ENCODE measurements around the gene SLC6A12. TPM values are rescaled to one million over a fixed set of nuclear protein-coding genes. Genes with fewer than 3 reads are reported as not detected.

Gene SLC6A12
- total RNA-seq, 1 donor from 2014 or later, result not detected

GRCh38 chr12:178829-179109 is 35.2 kb downstream of the SLC6A12 start:
- peak overlapping the region; percentile 48 for H3K27ac ChIP-seq (ENCODE audit: low read depth, low read length)
- peak overlapping the region in 1 of 3 donors; percentile 35 for H3K4me3 ChIP-seq (ENCODE audit: low read length in 3 of 3)
- peaks cover 24 to 73% (median 69%) of the 10 kb centered on the region in 3 donors for H3K4me1 ChIP-seq (ENCODE audit: control insufficient read depth in 3 of 3, insufficient read depth in 3 of 3, low read length in 3 of 3)

GRCh38 chr12:177980-178828 is 35.8 kb downstream of the SLC6A12 start:
- Histone ChIP-seq H3K4me1 (ENCODE audit: control insufficient read depth in 3 of 3, insufficient read depth in 3 of 3, low read length in 3 of 3) (peaks cover 28 to 76% (median 70%) of the 10 kb centered on the region in 3 donors), H3K4me3 (ENCODE audit: low read length in 3 of 3) (peak overlapping the region in 1 of 3 donors; percentile 35), H3K27ac (ENCODE audit: low read depth, low read length) (peak overlapping the region; percentile 48), H3K9me3 (ENCODE audit: control insufficient read depth in 3 of 3, low read length in 3 of 3) (no peaks in the 10 kb centered on the region), H3K9ac (ENCODE audit: low read depth in 1 of 3, low read length in 3 of 3) (peak overlapping the region in 1 of 3 donors; percentile 33), H3K27me3 (ENCODE audit: control insufficient read depth in 3 of 3, insufficient read depth in 3 of 3, low read length in 3 of 3) (peaks cover 7 to 15% (median 7%) of the 10 kb centered on the region in 3 donors), H3K36me3 (ENCODE audit: control insufficient read depth in 3 of 3, insufficient read depth in 3 of 3, low read length in 3 of 3) (no peaks in the 10 kb centered on the region)

More at GRCh38 chr12:178829-179109, 35.2 kb downstream of the SLC6A12 start:
- H3K9me3 ChIP-seq (ENCODE audit: control insufficient read depth in 3 of 3, low read length in 3 of 3), result no peaks in the 10 kb centered on the region
- peak overlapping the region in 1 of 3 donors; percentile 16 for H3K9ac ChIP-seq (ENCODE audit: low read depth in 1 of 3, low read length in 3 of 3)
- H3K36me3 ChIP-seq (ENCODE audit: control insufficient read depth in 3 of 3, insufficient read depth in 3 of 3, low read length in 3 of 3), result no peaks in the 10 kb centered on the region
- H3K27me3 ChIP-seq (ENCODE audit: control insufficient read depth in 3 of 3, insufficient read depth in 3 of 3, low read length in 3 of 3), result peaks cover 4 to 12% (median 4%) of the 10 kb centered on the region in 3 donors

GRCh38 chr12:177336-177979 is 36.5 kb downstream of the SLC6A12 start:
- Histone ChIP-seq H3K9me3 (ENCODE audit: control insufficient read depth in 3 of 3, low read length in 3 of 3) (no peaks in the 10 kb centered on the region), H3K4me1 (ENCODE audit: control insufficient read depth in 3 of 3, insufficient read depth in 3 of 3, low read length in 3 of 3) (peaks cover 31 to 81% (median 76%) of the 10 kb centered on the region in 3 donors), H3K4me3 (ENCODE audit: low read length in 3 of 3) (peak overlapping the region in 1 of 3 donors; percentile 35), H3K27ac (ENCODE audit: low read depth, low read length) (peak overlapping the region; percentile 47), H3K36me3 (ENCODE audit: control insufficient read depth in 3 of 3, insufficient read depth in 3 of 3, low read length in 3 of 3) (no peaks in the 10 kb centered on the region), H3K9ac (ENCODE audit: low read depth in 1 of 3, low read length in 3 of 3) (peak overlapping the region in 1 of 3 donors; percentile 33), H3K27me3 (ENCODE audit: control insufficient read depth in 3 of 3, insufficient read depth in 3 of 3, low read length in 3 of 3) (peaks cover 11 to 15% (median 11%) of the 10 kb centered on the region in 3 donors)

GRCh38 chr12:176321-177181 is 37.4 kb downstream of the SLC6A12 start:
- Histone ChIP-seq H3K4me1 (ENCODE audit: control insufficient read depth in 3 of 3, insufficient read depth in 3 of 3, low read length in 3 of 3) (peaks cover 31 to 75% (median 75%) of the 10 kb centered on the region in 3 donors), H3K9me3 (ENCODE audit: control insufficient read depth in 3 of 3, low read length in 3 of 3) (no peaks in the 10 kb centered on the region), H3K36me3 (ENCODE audit: control insufficient read depth in 3 of 3, insufficient read depth in 3 of 3, low read length in 3 of 3) (no peaks in the 10 kb centered on the region), H3K9ac (ENCODE audit: low read depth in 1 of 3, low read length in 3 of 3) (peak overlapping the region in 1 of 3 donors; percentile 33), H3K27me3 (ENCODE audit: control insufficient read depth in 3 of 3, insufficient read depth in 3 of 3, low read length in 3 of 3) (peaks cover 11 to 17% (median 15%) of the 10 kb centered on the region in 3 donors), H3K27ac (ENCODE audit: low read depth, low read length) (peak overlapping the region; percentile 47), H3K4me3 (ENCODE audit: low read length in 3 of 3) (peak overlapping the region in 1 of 3 donors; percentile 35)

GRCh38 chr12:175759-176158 is 38.2 kb downstream of the SLC6A12 start:
- no peak overlapping the region for H3K4me3 ChIP-seq (ENCODE audit: low read length in 3 of 3)
- H3K27ac ChIP-seq (ENCODE audit: low read depth, low read length), result no peak overlapping the region
- peaks cover 31 to 74% (median 72%) of the 10 kb centered on the region in 3 donors for H3K4me1 ChIP-seq (ENCODE audit: control insufficient read depth in 3 of 3, insufficient read depth in 3 of 3, low read length in 3 of 3)

GRCh38 chr12:175250-175649 is 38.7 kb downstream of the SLC6A12 start:
- no peaks in the 10 kb centered on the region for H3K36me3 ChIP-seq (ENCODE audit: control insufficient read depth in 3 of 3, insufficient read depth in 3 of 3, low read length in 3 of 3)
- no peak overlapping the region for H3K27ac ChIP-seq (ENCODE audit: low read depth, low read length)
- H3K9me3 ChIP-seq (ENCODE audit: control insufficient read depth in 3 of 3, low read length in 3 of 3), result no peaks in the 10 kb centered on the region
- peaks cover 11 to 18% (median 15%) of the 10 kb centered on the region in 3 donors for H3K27me3 ChIP-seq (ENCODE audit: control insufficient read depth in 3 of 3, insufficient read depth in 3 of 3, low read length in 3 of 3)
- H3K4me3 ChIP-seq (ENCODE audit: low read length in 3 of 3), result no peak overlapping the region
- peak overlapping the region in 1 of 3 donors; percentile 16 for H3K9ac ChIP-seq (ENCODE audit: low read depth in 1 of 3, low read length in 3 of 3)
- peaks cover 31 to 70% (median 69%) of the 10 kb centered on the region in 3 donors for H3K4me1 ChIP-seq (ENCODE audit: control insufficient read depth in 3 of 3, insufficient read depth in 3 of 3, low read length in 3 of 3)

More at GRCh38 chr12:175759-176158, 38.2 kb downstream of the SLC6A12 start:
- Histone ChIP-seq H3K9ac (ENCODE audit: low read depth in 1 of 3, low read length in 3 of 3) (peak overlapping the region in 1 of 3 donors; percentile 16), H3K9me3 (ENCODE audit: control insufficient read depth in 3 of 3, low read length in 3 of 3) (no peaks in the 10 kb centered on the region), H3K27me3 (ENCODE audit: control insufficient read depth in 3 of 3, insufficient read depth in 3 of 3, low read length in 3 of 3) (peaks cover 11 to 18% (median 15%) of the 10 kb centered on the region in 3 donors), H3K36me3 (ENCODE audit: control insufficient read depth in 3 of 3, insufficient read depth in 3 of 3, low read length in 3 of 3) (no peaks in the 10 kb centered on the region)

- no peak overlapping the region for H3K27ac ChIP-seq (ENCODE audit: low read depth, low read length)
- peaks cover 31 to 65% (median 63%) of the 10 kb centered on the region in 3 donors for H3K4me1 ChIP-seq (ENCODE audit: control insufficient read depth in 3 of 3, insufficient read depth in 3 of 3, low read length in 3 of 3)
Measured at GRCh38 chr12:174596-174995, 39.4 kb downstream of the SLC6A12 start.

GRCh38 chr12:174124-174523 is 39.8 kb downstream of the SLC6A12 start:
- Histone ChIP-seq H3K4me1 (ENCODE audit: control insufficient read depth in 3 of 3, insufficient read depth in 3 of 3, low read length in 3 of 3) (peaks cover 27 to 63% (median 59%) of the 10 kb centered on the region in 3 donors), H3K4me3 (ENCODE audit: low read length in 3 of 3) (no peak overlapping the region), H3K9ac (ENCODE audit: low read depth in 1 of 3, low read length in 3 of 3) (peak overlapping the region in 1 of 3 donors; percentile 50), H3K36me3 (ENCODE audit: control insufficient read depth in 3 of 3, insufficient read depth in 3 of 3, low read length in 3 of 3) (no peaks in the 10 kb centered on the region), H3K27ac (ENCODE audit: low read depth, low read length) (no peak overlapping the region), H3K9me3 (ENCODE audit: control insufficient read depth in 3 of 3, low read length in 3 of 3) (no peaks in the 10 kb centered on the region), H3K27me3 (ENCODE audit: control insufficient read depth in 3 of 3, insufficient read depth in 3 of 3, low read length in 3 of 3) (peaks cover 11 to 21% (median 14%) of the 10 kb centered on the region in 3 donors)

More at GRCh38 chr12:174596-174995, 39.4 kb downstream of the SLC6A12 start:
- H3K36me3 ChIP-seq (ENCODE audit: control insufficient read depth in 3 of 3, insufficient read depth in 3 of 3, low read length in 3 of 3), result no peaks in the 10 kb centered on the region
- H3K9me3 ChIP-seq (ENCODE audit: control insufficient read depth in 3 of 3, low read length in 3 of 3), result no peaks in the 10 kb centered on the region
- H3K27me3 ChIP-seq (ENCODE audit: control insufficient read depth in 3 of 3, insufficient read depth in 3 of 3, low read length in 3 of 3), result peaks cover 11 to 18% (median 15%) of the 10 kb centered on the region in 3 donors
- H3K9ac ChIP-seq (ENCODE audit: low read depth in 1 of 3, low read length in 3 of 3), result peak overlapping the region in 1 of 3 donors; percentile 50
- no peak overlapping the region for H3K4me3 ChIP-seq (ENCODE audit: low read length in 3 of 3)

- H3K36me3 ChIP-seq (ENCODE audit: control insufficient read depth in 3 of 3, insufficient read depth in 3 of 3, low read length in 3 of 3), result no peaks in the 10 kb centered on the region
- H3K27me3 ChIP-seq (ENCODE audit: control insufficient read depth in 3 of 3, insufficient read depth in 3 of 3, low read length in 3 of 3), result peaks cover 8 to 23% (median 11%) of the 10 kb centered on the region in 3 donors
- H3K9ac ChIP-seq (ENCODE audit: low read depth in 1 of 3, low read length in 3 of 3), result no peak overlapping the region
- no peak overlapping the region for H3K4me3 ChIP-seq (ENCODE audit: low read length in 3 of 3)
- H3K9me3 ChIP-seq (ENCODE audit: control insufficient read depth in 3 of 3, low read length in 3 of 3), result no peaks in the 10 kb centered on the region
- H3K27ac ChIP-seq (ENCODE audit: low read depth, low read length), result no peak overlapping the region
- peaks cover 20 to 52% (median 46%) of the 10 kb centered on the region in 3 donors for H3K4me1 ChIP-seq (ENCODE audit: control insufficient read depth in 3 of 3, insufficient read depth in 3 of 3, low read length in 3 of 3)
Measured at GRCh38 chr12:172732-173161, 41.2 kb downstream of the SLC6A12 start.

Measured in skeletal muscle tissue (tissue), 4 donors.